GM12875 (cell line): ENCODE measurements around the gene FAM76A.
"Not testable (repeated sequence)": the region's sequence is repeated elsewhere in the genome, so short reads cannot be mapped to it uniquely, and the experiment has no call there.

Experiments
- H3K4me3 ChIP-seq: one replicate; pipeline ENCODE4 v1.5.1; 2011; ENCODE audit warnings: low read depth, low read length, control low read depth
- CTCF ChIP-seq: IDR thresholded peaks from 2 replicates; pipeline ENCODE4 v1.5.1; 2011; ENCODE audit warnings: low read depth, mild to moderate bottlenecking, control low read depth, inconsistent platforms, low read length, moderate library complexity, borderline replicate concordance; ENCODE audit not compliant: insufficient read depth

Gene FAM76A

GRCh38 chr1:27782950-27783349 lies 57.2 kb downstream of the FAM76A start:
- H3K4me3 ChIP-seq = no peak overlapping the region
- TF ChIP-seq CTCF = no peak

GRCh38 chr1:27784700-27785099 lies 58.9 kb downstream of the FAM76A start:
- no peak overlapping the region for H3K4me3 ChIP-seq
- no peak for TF ChIP-seq CTCF

DNA sequence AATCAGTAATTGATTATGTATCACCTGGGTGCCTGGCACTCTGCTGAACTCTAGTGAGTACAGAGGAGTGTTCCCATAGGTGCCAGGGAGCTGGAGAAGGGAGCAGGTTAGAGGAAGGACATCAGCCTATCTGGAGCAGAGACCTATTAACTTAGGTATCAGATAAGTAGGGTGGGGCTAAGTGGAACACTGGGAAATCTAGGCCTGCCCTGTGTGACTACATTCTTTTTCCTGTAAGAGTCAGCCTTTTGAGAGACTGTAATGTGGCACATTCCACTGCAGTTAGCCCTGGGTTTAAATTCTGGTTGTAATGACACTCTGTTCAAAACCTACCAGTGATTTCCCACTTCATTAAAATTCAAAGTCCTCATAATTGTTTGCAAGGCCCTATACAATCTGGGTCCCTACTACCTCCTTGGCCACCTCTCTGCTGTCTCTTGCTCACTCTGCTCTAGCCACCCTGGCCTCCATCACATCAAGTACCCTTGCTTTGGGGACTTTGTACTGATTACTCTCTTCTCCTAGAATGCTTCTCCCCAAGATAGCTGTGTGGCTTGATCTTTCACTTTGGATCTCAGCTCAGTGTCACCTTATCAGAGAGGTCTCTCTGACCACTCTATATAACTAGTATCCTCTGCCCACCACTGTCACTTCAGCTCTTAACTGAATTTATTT lies 60.2 kb downstream of the FAM76A start:
- TF ChIP-seq CTCF = no peak

GRCh38 chr1:27787895-27788294 lies 62.1 kb downstream of the FAM76A start:
- no peak for TF ChIP-seq CTCF
- H3K4me3 ChIP-seq = no peak overlapping the region

More for the DNA sequence above, 60.2 kb downstream of the FAM76A start:
- H3K4me3 ChIP-seq = no peak overlapping the region

DNA sequence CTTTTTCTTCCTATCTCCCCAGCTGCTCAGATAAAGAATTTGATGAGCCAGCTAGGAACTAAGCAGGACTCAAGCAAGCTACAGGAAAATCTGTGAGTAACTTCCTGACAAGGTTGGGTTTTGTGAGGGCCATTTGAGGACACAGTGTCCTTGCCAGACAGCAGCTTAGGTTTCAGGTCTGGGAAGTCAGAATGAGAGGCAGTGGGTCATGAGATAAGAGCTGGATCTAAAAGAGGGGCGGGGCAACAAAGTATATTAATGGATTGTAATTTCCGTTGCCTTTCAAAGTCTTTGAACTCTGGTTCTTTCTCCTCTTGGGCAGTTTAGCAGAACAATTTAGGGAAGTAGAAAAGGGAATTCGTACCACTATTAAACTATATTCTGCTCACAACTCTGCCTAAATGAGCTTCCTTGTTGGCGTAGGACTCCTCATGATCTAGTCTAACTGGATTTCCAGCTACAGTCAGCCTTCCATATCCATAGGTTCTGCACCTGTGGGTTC lies 63.8 kb downstream of the FAM76A start:
- no peak for TF ChIP-seq CTCF
- H3K4me3 ChIP-seq = no peak overlapping the region

GRCh38 chr1:27790270-27790669 lies 64.5 kb downstream of the FAM76A start:
- H3K4me3 ChIP-seq = not testable (repeated sequence)

- H3K4me3 ChIP-seq = no peak overlapping the region
- no peak for TF ChIP-seq CTCF
These were observed 69.8 kb downstream of the FAM76A start for GRCh38 chr1:27795601-27796000.
